Keratinocyte (primary cell): ENCODE results near the gene BIK.

ENCODE experiments used
- EZH2 ChIP-seq: IDR thresholded peaks from one replicate; pipeline ENCODE4 v1.6.1; 2012; ENCODE audit warnings: inconsistent platforms, mild to moderate bottlenecking, low read length, moderate library complexity
- TF ChIP-seq, protein P1 (sequence below), 3 experiments: IDR thresholded peaks in 1 of 3; conservative IDR thresholded peaks in 1 of 3; optimal IDR thresholded peaks in 1 of 3; 2 replicates in 2 of 3; 3 replicates in 1 of 3; pipeline versions ENCODE3 to v1.5.1; 2011; ENCODE audit warnings: low read length in 3 of 3, mild to moderate bottlenecking in 3 of 3, moderate library complexity in 2 of 3, control low read depth in 1 of 3, inconsistent platforms in 1 of 3; ENCODE audit not compliant: insufficient read depth in 2 of 3; ENCODE audit errors: extremely low read depth in 1 of 3

DNA sequence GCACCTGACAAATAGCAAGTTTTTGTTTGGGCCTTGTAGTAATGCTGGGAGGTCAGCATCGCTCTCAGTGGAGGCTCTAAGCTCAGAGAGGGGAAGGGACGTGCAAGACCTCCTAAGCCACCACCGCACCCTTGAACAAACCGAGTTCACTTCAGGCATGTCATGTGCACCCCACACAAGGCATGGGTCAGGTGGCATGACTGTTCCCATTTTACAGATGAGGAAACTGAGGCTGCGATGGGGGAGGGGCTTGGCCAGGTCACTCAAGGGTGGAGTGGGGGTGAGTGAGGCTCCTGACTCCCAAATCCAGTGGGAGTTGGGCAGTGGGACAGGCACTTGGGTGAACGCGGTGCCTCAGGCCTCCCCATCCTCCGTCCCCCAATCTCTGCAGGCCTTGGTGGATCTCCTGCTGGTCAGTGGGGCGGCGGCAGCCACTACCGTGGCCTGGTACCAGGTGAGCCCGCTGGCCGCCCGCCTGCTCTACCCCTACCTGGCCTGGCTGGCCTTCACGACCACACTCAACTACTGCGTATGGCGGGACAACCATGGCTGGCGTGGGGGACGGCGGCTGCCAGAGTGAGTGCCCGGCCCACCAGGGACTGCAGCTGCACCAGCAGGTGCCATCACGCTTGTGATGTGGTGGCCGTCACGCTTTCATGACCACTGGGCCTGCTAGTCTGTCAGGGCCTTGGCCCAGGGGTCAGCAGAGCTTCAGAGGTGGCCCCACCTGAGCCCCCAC, 52.0 kb downstream of the BIK start:
- TF ChIP-seq, protein P1, sequence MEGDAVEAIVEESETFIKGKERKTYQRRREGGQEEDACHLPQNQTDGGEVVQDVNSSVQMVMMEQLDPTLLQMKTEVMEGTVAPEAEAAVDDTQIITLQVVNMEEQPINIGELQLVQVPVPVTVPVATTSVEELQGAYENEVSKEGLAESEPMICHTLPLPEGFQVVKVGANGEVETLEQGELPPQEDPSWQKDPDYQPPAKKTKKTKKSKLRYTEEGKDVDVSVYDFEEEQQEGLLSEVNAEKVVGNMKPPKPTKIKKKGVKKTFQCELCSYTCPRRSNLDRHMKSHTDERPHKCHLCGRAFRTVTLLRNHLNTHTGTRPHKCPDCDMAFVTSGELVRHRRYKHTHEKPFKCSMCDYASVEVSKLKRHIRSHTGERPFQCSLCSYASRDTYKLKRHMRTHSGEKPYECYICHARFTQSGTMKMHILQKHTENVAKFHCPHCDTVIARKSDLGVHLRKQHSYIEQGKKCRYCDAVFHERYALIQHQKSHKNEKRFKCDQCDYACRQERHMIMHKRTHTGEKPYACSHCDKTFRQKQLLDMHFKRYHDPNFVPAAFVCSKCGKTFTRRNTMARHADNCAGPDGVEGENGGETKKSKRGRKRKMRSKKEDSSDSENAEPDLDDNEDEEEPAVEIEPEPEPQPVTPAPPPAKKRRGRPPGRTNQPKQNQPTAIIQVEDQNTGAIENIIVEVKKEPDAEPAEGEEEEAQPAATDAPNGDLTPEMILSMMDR (optimal IDR thresholded peaks at IDR 0.05 in 1 of 3, IDR thresholded peaks at IDR 0.05 in 1 of 3, conservative IDR thresholded peaks at IDR 0.05 in 1 of 3; ENCODE audit: extremely low read depth in 1 of 3, insufficient read depth in 2 of 3, low read length in 3 of 3) = no peak
- no peak for TF ChIP-seq EZH2
